Hepatocyte (in vitro differentiated cells): ENCODE measurements around the gene NPHP4. TPM values are rescaled to one million over a fixed set of nuclear protein-coding genes. Genes with fewer than 3 reads are reported as not detected.

Source experiments
- DNase-seq: peaks from one replicate; pipeline ENCODE4 v3.0.0-alpha.2; 2016; ENCODE audit warnings: low spot score
- H2AFZ ChIP-seq: fragments of 200-600 bp; sonication (generic); 2 replicates; pipeline ENCODE4 v1.6.0; 2016; ENCODE audit warnings: antibody characterized with exemption, mild to moderate bottlenecking
- H3K27ac ChIP-seq: fragments of 200-600 bp; sonication (generic); 2 replicates; pipeline ENCODE4 v1.5.1; 2016; ENCODE audit warnings: mild to moderate bottlenecking
- H3K27me3 ChIP-seq: fragments of 200-600 bp; sonication (generic); 2 replicates; pipeline ENCODE4 v1.6.1; 2016
- H3K36me3 ChIP-seq: fragments of 200-600 bp; sonication (generic); replicated peaks from 2 replicates; pipeline ENCODE4 v1.5.1; 2016; ENCODE audit warnings: low read depth; ENCODE audit not compliant: insufficient read depth
- H3K4me1 ChIP-seq: fragments of 200-600 bp; sonication (generic); 2 replicates; pipeline ENCODE4 v1.5.1; 2016; ENCODE audit warnings: mild to moderate bottlenecking, moderate library complexity; ENCODE audit not compliant: insufficient read depth
- H3K4me2 ChIP-seq: fragments of 200-600 bp; sonication (generic); 2 replicates; pipeline ENCODE4 v1.6.0; 2016
- H3K4me3 ChIP-seq: fragments of 200-600 bp; sonication (generic); 2 replicates; pipeline ENCODE4 v1.5.1; 2016; ENCODE audit warnings: mild to moderate bottlenecking
- H3K79me2 ChIP-seq: fragments of 200-600 bp; sonication (generic); 2 replicates; pipeline ENCODE4 v1.6.0; 2017; ENCODE audit warnings: mild to moderate bottlenecking
- H3K9me2 ChIP-seq: fragments of 200-600 bp; sonication (generic); replicated peaks from 2 replicates; pipeline ENCODE4 v1.6.0; 2017; ENCODE audit warnings: mild to moderate bottlenecking; ENCODE audit not compliant: insufficient read depth
- H3K9me3 ChIP-seq: fragments of 200-600 bp; sonication (generic); 2 replicates; pipeline ENCODE4 v1.5.1; 2016; ENCODE audit warnings: low read depth, mild to moderate bottlenecking
- H4K20me1 ChIP-seq: fragments of 200-600 bp; sonication (generic); 2 replicates; pipeline ENCODE4 v1.6.0; 2016; ENCODE audit warnings: mild to moderate bottlenecking; ENCODE audit not compliant: insufficient read depth, poor library complexity, severe bottlenecking
- CTCF ChIP-seq: fragments of 200-600 bp; sonication (generic); IDR thresholded peaks from 2 replicates; pipeline ENCODE4 v1.5.1; 2016; ENCODE audit warnings: antibody characterized with exemption, mild to moderate bottlenecking; ENCODE audit not compliant: poor library complexity
- EZH2 ChIP-seq: fragments of 200-600 bp; sonication (generic); IDR thresholded peaks from 2 replicates; pipeline ENCODE4 v1.6.1; 2016; ENCODE audit warnings: antibody characterized with exemption, mild to moderate bottlenecking, borderline replicate concordance
- EZH2phosphoT487 ChIP-seq: fragments of 200-600 bp; sonication (generic); IDR thresholded peaks from one replicate; pipeline ENCODE4 v1.6.1; 2018; ENCODE audit warnings: antibody characterized with exemption, mild to moderate bottlenecking, low read depth, moderate library complexity; ENCODE audit not compliant: unreplicated experiment, severe bottlenecking
- WGBS: methylation state at CpG from one replicate; pipeline ENCODE4 v1.1.6; 2016; ENCODE audit warnings: low lambda C conversion rate; ENCODE audit errors: missing lambda C conversion rate; 5-methylcytosine and 5-hydroxymethylcytosine counted together
- polyA plus RNA-seq: library from polyadenylated mRNA; unstranded; fragments of >200 nt; fragmentation: Nextera tagmentation; extraction: Ambion mirVana; gene quantifications from 2 replicates; pipeline ENCODE4 v1.2.1, GENCODE V29; 2016
- total RNA-seq: library from RNA; depleted of rRNA; stranded (reverse); fragments of >200 nt; gene quantifications from 2 replicates; pipeline ENCODE4 v1.2.3, GENCODE V29; 2014

Gene NPHP4
- total and polyA plus RNA-seq, 2 experiments from 2014 or later: 5.6 to 6.0 TPM

- TF ChIP-seq CTCF: no peak
- no peaks in the 10 kb centered on the region for H3K36me3 ChIP-seq
These were observed 113.3 kb downstream of the NPHP4 start for GRCh38 chr1:5878971-5879370.

GRCh38 chr1:5877683-5878530 is 114.3 kb downstream of the NPHP4 start:
- no peak for TF ChIP-seq CTCF
- Histone ChIP-seq H3K79me2 (no peaks in the 10 kb centered on the region), H3K36me3 (no peaks in the 10 kb centered on the region), H3K4me1 (no peaks in the 10 kb centered on the region), H3K9me2 (no peaks in the 10 kb centered on the region), H3K9me3 (no peaks in the 10 kb centered on the region), H2AFZ (no peak overlapping the region), H3K4me3 (no peak overlapping the region), H3K27ac (no peak overlapping the region), H4K20me1 (no peaks in the 10 kb centered on the region), H3K27me3 (no peaks in the 10 kb centered on the region), H3K4me2 (no peak overlapping the region)
- WGBS: 94% methylated on average over 20 of the region's 20 CpGs
- DNase-seq: no peak

More at GRCh38 chr1:5878971-5879370, 113.3 kb downstream of the NPHP4 start:
- H3K4me2 ChIP-seq: no peak overlapping the region
- WGBS: 80% methylated on average over 4 of the region's 4 CpGs
- no peaks in the 10 kb centered on the region for H3K4me1 ChIP-seq
- DNase-seq: no peak
- no peaks in the 10 kb centered on the region for H3K9me2 ChIP-seq
- H3K27ac ChIP-seq: no peak overlapping the region
- no peaks in the 10 kb centered on the region for H3K79me2 ChIP-seq
- H3K27me3 ChIP-seq: no peaks in the 10 kb centered on the region
- H2AFZ ChIP-seq: no peak overlapping the region
- no peaks in the 10 kb centered on the region for H3K9me3 ChIP-seq
- H3K4me3 ChIP-seq: no peak overlapping the region
- no peaks in the 10 kb centered on the region for H4K20me1 ChIP-seq

- Histone ChIP-seq H3K4me2 (no peak overlapping the region), H3K36me3 (no peaks in the 10 kb centered on the region), H3K4me1 (no peaks in the 10 kb centered on the region), H3K27me3 (no peaks in the 10 kb centered on the region), H2AFZ (no peak overlapping the region), H4K20me1 (no peaks in the 10 kb centered on the region), H3K9me3 (no peaks in the 10 kb centered on the region), H3K9me2 (no peaks in the 10 kb centered on the region), H3K79me2 (no peaks in the 10 kb centered on the region), H3K27ac (no peak overlapping the region), H3K4me3 (no peak overlapping the region)
- WGBS: 91% methylated on average over 22 of the region's 22 CpGs
- no peak for DNase-seq
- TF ChIP-seq EZH2phosphoT487: no peak
- TF ChIP-seq CTCF: no peak
- no peak for TF ChIP-seq EZH2
These were observed 115.2 kb downstream of the NPHP4 start for GRCh38 chr1:5877001-5877400.
